Amniotic stem cell (primary cell): ENCODE results near the gene ACVR1.
"Not testable (repeated sequence)": the region's sequence is repeated elsewhere in the genome, so short reads cannot be mapped to it uniquely, and the experiment has no call there.

Source experiments
- DNase-seq: peaks from one replicate; lab custom pipeline; 2025; lab: John Stamatoyannopoulos, UW

ACVR1 gene

GRCh38 chr2:157894694-157895435 lies 18.7 kb upstream of the ACVR1 start:
- no peak for DNase-seq

- DNase-seq: no peak
These were observed 17.5 kb upstream of the ACVR1 start for GRCh38 chr2:157893611-157894010.

- no peak for DNase-seq
These were observed 15.5 kb upstream of the ACVR1 start for GRCh38 chr2:157891643-157892041.

- DNase-seq: no peak
These were observed 15.0 kb upstream of the ACVR1 start for GRCh38 chr2:157890969-157891642.

GRCh38 chr2:157887946-157888345 lies 11.8 kb upstream of the ACVR1 start:
- no peak for DNase-seq

- not testable (repeated sequence) for DNase-seq
These were observed 8.4 kb upstream of the ACVR1 start for GRCh38 chr2:157884533-157884932.

GRCh38 chr2:157880927-157881326 lies 4.8 kb upstream of the ACVR1 start:
- DNase-seq: no peak

- no peak for DNase-seq
These were observed 1.8 kb upstream of the ACVR1 start for GRCh38 chr2:157877761-157878400.

- DNase-seq: no peak
These were observed 632 bp upstream of the ACVR1 start for GRCh38 chr2:157876786-157877138.

- no peak for DNase-seq
These were observed 477 bp downstream of the ACVR1 start for GRCh38 chr2:157875641-157876065.

GRCh38 chr2:157874997-157875640 lies 1.0 kb downstream of the ACVR1 start:
- peak; percentile 64 for DNase-seq

- DNase-seq: no peak
These were observed 1.8 kb downstream of the ACVR1 start for GRCh38 chr2:157874348-157874747.

GRCh38 chr2:157872791-157873190 lies 3.3 kb downstream of the ACVR1 start:
- DNase-seq: no peak

- no peak for DNase-seq
These were observed 4.7 kb downstream of the ACVR1 start for GRCh38 chr2:157871415-157871814.

GRCh38 chr2:157868993-157869392 lies 7.1 kb downstream of the ACVR1 start:
- DNase-seq: no peak

GRCh38 chr2:157867703-157868102 lies 8.4 kb downstream of the ACVR1 start:
- DNase-seq: no peak

- DNase-seq: no peak
These were observed 9.2 kb downstream of the ACVR1 start for GRCh38 chr2:157866666-157867642.

GRCh38 chr2:157866202-157866601 lies 9.9 kb downstream of the ACVR1 start:
- no peak for DNase-seq

- DNase-seq: no peak
These were observed 11.2 kb downstream of the ACVR1 start for GRCh38 chr2:157864857-157865430.

GRCh38 chr2:157858846-157859245 lies 17.3 kb downstream of the ACVR1 start:
- no peak for DNase-seq

GRCh38 chr2:157857881-157858280 lies 18.2 kb downstream of the ACVR1 start:
- no peak for DNase-seq
